Tibial nerve (tissue), 4 donors: ENCODE measurements around the gene TIAM1.
A peak's percentile ranks its signal among the peaks of the same experiment; 100 is the strongest.

Experiments
- EP300 ChIP-seq, 2 donors: sonication (generic); formaldehyde crosslinking; IDR thresholded peaks; one replicate each; pipeline ENCODE4 v1.6.1; 2017; ENCODE audit warnings: antibody characterized with exemption in 2 of 2, mild to moderate bottlenecking in 1 of 2
- TF ChIP-seq, protein P1 (sequence below), 5 experiments: fragments of 200-600 bp in 3 of 5; fragments of 450-650 bp in 2 of 5; sonication (generic) in 3 of 5; IDR thresholded peaks; one replicate each; pipeline ENCODE4 v1.5.1; 2016 to 2019; ENCODE audit warnings: antibody characterized with exemption in 5 of 5, mild to moderate bottlenecking in 3 of 5, moderate library complexity in 2 of 5

DNA sequence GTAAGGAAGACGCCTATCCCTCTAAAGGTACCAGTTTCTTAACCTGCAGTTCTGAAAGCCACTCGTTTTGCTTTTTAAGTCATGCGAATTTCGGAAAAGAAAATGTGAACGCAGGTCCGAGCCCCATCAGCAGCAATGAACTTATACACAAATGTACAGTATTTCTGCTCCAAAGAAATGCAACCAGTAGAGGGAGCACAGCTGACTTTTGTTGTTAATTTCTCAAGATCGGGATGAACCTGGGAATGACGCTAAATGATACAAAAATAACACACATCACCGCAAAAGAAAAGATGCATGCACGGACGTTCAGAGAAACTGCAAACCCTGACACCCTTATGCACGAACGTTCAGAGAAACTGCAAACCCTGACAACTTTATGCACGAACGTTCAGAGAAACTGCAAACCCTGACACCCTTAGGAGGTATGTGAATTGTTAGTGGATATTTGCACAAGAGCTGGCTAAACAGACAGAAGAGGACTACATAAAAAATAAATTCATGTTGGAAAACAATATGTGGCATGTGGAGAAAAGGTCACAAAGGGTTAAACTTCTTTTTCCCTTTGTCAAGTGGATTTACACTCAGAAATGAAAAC lies 3.5 kb upstream of the TIAM1 start:
- TF ChIP-seq, protein P1, sequence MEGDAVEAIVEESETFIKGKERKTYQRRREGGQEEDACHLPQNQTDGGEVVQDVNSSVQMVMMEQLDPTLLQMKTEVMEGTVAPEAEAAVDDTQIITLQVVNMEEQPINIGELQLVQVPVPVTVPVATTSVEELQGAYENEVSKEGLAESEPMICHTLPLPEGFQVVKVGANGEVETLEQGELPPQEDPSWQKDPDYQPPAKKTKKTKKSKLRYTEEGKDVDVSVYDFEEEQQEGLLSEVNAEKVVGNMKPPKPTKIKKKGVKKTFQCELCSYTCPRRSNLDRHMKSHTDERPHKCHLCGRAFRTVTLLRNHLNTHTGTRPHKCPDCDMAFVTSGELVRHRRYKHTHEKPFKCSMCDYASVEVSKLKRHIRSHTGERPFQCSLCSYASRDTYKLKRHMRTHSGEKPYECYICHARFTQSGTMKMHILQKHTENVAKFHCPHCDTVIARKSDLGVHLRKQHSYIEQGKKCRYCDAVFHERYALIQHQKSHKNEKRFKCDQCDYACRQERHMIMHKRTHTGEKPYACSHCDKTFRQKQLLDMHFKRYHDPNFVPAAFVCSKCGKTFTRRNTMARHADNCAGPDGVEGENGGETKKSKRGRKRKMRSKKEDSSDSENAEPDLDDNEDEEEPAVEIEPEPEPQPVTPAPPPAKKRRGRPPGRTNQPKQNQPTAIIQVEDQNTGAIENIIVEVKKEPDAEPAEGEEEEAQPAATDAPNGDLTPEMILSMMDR (IDR thresholded peaks at IDR 0.05), result peak in 4 of 5 experiments; percentile 4 to 34 (median 23)
- TF ChIP-seq EP300 (IDR thresholded peaks at IDR 0.05), result no peak
